Stimulated activated CD8-positive, alpha-beta memory T cell treated with anti-CD3 and anti-CD28 coated beads, Interleukin-4, amount 100 ng/mL, for 24 hours (primary cell): ENCODE results near the gene SLX4IP.

Experiments
- DNase-seq: peaks from one replicate; pipeline ENCODE4 v3.0.0-alpha.2; 2020; ENCODE audit warnings: low read depth

SLX4IP gene

GRCh38 chr20:10521836-10522235 is 86.7 kb downstream of the SLX4IP start:
- DNase-seq: no peak

GRCh38 chr20:10522328-10522727 is 87.2 kb downstream of the SLX4IP start:
- DNase-seq: no peak

- no peak for DNase-seq
Measured at GRCh38 chr20:10523443-10523842, 88.3 kb downstream of the SLX4IP start.

DNA sequence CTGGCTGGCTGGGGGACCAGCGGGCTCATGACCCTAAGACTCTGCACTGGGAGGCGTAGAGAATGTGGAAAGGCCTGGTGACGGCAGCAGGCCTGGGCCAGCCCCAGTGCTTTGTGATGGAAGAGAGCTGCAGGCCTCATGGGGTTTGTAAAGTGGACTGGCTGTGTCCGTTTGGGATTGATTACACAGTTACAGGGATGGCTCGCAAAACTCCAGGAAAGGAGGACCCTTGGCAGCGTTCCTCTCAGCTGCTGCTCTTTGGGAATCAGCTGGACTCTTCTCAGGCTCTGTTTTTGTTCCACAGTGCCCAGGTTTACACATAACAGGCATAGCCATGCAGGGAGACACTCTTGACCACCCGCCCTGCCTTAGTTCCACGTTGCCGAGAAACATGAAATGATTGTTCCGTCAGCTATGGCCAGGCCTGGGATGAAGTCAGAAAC is 89.0 kb downstream of the SLX4IP start:
- DNase-seq: no peak

- no peak for DNase-seq
Measured at GRCh38 chr20:10524643-10525042, 89.5 kb downstream of the SLX4IP start.

DNA sequence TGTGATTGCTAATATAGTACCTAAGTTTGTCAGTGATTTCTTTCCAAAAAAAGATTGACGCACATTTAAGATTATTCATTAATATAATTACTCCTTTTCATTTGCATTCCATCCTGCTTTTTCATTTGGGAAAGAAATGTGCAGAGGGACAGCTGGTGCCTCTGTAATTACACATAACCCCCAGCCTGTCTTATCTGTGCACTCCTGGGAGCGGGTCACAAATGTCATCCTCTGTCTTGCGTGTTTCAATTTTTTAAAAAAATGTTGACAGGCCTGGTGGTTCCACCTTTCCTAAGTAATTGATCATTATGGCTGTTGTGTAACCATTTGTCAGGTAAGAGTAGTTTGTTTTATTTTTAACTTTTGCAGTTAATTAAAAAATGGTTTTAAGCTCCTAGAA is 92.7 kb downstream of the SLX4IP start:
- no peak for DNase-seq

DNA sequence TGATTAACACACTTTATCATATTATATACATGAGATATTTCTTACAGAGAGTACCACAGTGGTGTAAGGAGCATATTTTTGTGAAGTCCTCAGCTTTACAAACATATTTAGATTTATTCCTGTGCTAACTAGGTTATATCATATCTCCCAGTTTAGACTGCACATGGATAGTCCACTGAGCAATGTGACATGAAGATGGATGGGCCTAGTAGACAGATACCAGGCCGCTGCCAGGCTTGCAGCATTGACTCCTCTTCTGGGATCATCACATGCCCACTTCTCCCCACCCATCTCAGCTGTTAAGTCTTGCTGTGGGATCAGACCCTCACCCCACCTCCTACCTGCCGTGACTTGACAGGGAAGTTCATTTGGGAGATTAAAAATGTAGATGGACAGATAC is 95.8 kb downstream of the SLX4IP start:
- DNase-seq: no peak

- no peak for DNase-seq
Measured at GRCh38 chr20:10531848-10532247, 96.7 kb downstream of the SLX4IP start.

- no peak for DNase-seq
Measured at GRCh38 chr20:10532361-10532760, 97.3 kb downstream of the SLX4IP start.

- DNase-seq: no peak
Measured at GRCh38 chr20:10536531-10536930, 101.4 kb downstream of the SLX4IP start.

GRCh38 chr20:10537850-10538480 is 102.9 kb downstream of the SLX4IP start:
- DNase-seq: no peak

DNA sequence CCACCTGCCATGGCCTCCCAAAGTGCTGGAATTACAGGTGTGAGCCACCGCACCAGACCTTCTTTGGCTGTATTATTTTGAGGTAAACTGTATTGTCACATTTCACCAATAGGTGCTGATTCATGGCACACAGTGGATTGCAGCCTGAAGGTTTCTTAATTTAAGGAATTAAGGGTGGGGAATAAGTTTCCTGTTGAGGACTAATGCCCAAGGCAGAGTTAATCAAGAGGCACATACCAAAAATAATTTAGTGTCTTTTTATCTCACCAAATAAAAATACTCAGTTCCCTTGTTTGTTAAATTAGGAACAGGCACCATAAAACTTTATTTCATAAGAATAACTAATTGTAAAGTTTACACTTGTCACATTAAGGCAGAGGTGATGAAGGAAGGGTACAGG is 103.7 kb downstream of the SLX4IP start:
- no peak for DNase-seq

DNA sequence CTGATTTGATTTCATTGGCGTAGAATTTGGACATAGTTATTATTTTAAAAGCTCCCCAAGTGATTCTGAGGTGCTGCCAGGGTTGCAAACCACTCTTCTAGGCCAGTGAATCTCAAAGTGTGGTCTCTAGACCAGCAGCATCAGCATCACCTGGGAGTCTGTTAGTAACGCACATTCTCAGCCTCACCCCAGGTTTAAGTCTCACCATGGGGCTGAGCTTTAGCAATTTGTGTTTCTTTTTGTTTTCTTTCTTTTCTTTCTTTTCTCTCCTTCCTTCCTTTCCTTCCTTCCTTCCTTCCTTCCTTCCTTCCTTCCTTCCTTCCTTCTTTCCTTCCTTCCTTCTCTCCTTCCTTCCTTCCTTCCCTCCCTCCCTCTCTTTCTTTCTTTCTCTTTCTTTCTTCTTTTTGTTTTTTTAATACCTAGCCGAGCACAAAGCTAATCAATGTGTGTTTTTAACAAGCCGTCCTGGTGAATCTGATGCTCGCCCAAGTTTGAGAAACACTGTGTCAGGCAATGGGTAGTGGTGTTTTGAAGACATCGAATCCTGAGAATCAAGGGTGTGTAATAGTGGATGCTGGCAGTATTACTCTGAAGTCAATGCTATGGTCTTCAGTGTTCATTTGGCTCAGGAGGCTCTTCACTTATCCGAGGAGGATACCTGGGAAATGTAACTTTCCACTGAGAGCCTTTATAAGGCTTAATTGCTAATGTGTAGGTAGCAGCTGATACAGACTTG is 104.9 kb downstream of the SLX4IP start:
- no peak for DNase-seq

GRCh38 chr20:10540636-10541493 is 105.8 kb downstream of the SLX4IP start:
- no peak for DNase-seq

DNA sequence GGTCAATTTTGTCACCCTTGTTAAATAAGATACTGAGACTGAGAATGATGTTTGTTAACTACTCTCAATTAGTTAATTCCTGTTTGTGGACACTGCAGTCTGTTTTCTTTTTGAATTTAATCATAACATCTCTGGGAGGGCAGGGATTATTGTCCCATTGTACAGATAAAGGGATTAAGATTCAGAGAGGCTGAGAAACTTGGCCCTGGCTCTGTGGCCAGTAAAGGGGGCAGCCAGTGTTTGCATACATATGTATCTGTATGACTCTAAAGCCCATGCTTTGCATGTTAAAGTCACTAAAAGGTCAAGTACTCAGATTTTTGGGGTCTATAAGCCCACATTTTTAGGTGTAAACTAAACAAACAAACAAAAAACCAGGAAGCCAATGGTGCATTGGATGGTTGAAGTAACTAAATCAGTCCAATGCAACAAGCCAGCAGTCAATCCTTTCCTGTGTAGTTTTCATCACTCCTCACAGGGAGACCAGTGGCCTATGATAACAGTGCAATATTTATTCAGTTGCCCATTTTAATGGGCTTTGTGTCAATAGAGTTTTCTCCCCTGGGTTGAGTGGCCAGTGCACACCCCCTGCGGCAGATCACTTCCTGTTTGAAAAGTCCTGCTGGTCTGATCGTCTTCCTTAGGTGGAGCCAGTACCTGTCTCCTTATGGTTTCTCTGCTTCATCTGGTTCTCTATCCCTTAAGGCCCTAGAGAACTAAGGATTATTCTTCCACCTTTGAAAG is 106.7 kb downstream of the SLX4IP start:
- DNase-seq: no peak

DNA sequence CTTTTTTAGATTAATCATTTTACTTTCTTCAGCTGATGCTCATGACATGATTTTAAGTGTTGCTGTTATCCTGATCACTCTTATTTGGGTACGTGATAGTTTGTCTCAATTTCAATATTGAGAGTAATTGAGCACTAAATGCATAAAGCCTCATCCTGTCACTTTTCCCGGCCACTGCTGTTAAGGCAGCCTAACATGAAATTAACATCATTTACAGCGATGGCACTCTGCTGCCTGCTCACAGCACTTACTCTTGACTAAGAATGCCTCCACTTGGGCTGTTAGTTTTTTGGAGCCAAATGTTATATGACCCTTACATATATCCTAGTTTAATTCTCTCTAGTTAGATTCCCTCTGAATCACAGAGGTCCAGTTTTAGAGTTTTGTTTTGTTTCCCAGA is 107.3 kb downstream of the SLX4IP start:
- DNase-seq: no peak

GRCh38 chr20:10543480-10543879 is 108.4 kb downstream of the SLX4IP start:
- DNase-seq: no peak

DNA sequence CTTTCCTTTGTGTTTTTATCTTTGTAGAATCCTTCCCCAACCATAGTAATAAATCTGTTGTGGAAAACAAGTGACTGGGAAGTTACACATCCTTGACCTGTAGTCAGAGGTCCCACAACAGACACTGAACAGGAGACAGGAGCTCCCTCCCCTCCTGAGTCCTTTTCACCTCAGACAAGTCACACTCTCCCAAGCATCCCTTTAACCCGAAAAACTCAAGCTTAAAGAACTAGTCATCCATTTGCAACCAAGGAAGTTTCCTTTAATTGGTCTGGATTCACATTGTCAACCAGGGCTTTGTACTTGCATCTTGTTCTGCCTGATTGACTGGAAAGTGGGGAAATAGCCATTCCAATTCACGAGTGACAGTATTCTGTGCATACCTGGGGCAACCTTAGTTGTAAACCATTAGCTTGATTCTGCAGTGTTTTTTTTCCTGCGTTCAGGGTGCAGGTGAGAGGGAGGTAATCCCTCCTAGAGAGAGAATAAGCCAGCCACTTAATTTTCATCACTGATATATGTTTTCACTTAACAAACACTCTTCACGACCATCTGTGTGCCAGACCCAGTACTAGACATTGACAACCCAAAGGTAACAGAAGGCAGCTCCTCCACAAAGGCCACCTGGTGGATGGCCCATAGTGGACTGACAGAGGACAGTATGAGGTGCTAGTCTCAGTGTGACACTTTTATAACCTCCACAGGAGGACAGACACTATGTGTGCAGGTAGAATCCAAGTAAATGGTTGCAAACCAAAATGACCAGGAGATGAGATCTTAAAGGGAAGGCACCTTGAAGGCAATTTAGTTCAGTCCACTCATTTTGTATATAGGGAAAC is 112.4 kb downstream of the SLX4IP start:
- no peak for DNase-seq

- DNase-seq: no peak
Measured at GRCh38 chr20:10549511-10549910, 114.4 kb downstream of the SLX4IP start.

GRCh38 chr20:10550204-10551118 is 115.4 kb downstream of the SLX4IP start:
- no peak for DNase-seq
